ENCODE data around the gene TCF25.

TCF25 gene

DNA sequence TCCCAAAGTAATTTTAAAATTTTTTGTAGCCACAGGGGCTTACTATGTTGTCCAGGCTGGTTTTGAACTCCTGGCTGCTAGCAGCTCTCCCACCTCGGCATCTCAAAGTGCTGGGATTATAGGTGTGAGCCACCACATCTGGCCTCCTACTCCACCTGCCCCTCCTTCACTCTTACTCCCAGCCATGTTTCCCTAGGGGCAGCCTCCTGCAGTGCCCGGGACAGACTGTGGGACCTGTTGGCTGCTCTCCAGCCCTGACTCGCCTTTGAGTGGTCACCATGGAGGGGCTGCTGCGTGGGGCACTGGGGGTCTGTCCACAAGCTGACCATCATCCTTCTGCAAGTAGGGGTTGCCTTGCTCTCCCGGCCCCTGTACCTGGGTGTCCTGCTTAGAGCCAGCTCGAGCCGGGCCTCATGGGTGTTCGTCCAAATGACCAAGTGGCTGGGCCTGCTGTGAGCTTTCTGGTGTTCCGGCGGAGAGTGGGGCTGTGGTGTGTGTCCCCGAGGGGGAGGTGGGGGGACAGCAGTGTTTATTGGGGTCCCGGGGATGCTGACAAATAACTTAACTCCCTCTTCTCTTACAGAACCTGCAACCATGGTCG lies 28.6 kb upstream of the TCF25 start:
- DNase-seq, result no peak

DNA sequence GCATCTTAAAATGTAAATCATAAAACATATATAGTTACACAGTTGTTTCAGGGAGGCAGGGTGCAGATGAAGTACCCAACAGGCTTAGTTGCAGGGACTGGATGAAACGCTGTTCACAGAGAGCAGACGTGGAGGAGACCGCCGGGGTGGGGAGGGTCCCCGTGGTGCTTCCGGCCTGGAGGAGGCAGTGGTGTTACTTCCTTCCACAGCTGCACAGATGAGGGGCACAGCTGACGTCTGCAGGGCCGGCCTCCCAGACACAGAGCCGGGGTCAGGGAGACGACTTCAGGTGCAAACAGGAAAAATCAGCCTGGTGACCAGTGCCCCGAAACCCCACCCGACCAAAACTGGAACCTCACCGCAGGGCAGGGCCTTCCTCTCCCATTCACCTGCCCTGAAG lies 28.0 kb upstream of the TCF25 start:
- no peak for DNase-seq

DNA sequence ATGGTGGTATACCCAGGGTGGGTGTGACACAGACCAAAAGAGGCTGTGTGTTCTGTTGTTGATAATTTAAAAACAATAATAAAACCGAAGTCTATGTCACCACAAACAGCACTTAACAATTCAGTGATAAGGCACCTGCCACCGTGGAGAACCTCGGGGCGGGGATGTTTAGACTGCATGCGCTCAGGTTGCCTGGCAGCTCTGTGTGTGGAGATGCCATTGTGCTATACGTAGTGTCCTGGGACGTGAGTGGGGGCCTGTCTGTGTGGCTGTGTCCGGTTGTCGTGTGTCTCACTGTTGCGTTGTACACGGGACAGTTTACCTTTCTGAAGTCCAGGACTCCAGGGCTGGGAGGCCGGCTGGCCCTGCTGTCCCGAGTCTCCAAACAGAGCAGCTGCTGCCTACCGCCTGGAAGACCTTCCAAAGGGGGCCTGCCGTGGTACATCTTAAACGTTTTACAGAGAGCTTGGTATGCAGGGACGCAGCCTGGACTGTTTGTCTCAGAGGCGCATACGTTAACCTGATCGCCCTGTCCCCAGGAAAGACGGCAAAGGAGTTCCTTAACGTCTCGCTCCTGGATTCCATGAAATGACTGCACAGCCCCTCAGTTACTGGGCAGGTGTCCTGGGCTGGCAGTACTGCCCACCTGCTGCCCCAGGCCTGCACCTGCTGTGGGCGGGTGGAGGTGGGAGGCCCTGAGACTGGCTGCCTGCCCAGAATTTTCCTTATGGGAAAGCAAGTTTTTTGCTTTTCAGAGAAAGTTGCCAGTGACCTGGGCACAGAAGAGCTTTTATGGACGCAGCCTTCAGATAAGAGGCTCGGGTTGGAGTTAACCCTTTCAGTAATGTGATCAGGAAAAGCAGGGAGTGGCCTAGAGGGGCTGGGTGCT lies 26.1 kb upstream of the TCF25 start:
- DNase-seq, result no peak

DNA sequence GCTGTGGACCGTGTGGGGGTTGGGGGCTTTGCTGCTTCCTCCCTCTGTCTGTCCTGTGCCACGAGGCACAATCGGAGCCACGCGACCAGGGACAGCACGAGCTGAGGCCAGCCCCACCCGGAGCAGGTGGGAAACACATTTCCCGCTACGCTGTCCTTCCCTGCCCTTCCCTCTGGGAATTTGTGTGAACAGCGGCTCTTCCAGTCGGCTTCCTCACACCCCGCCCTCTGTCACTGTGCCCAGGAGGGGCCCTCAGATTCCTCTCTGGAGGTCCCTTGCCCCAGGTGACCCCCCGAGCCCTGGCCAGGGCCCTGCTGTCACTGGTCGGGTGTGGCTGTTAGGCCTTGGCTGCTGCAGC lies 25.5 kb upstream of the TCF25 start:
- no peak for DNase-seq

DNA sequence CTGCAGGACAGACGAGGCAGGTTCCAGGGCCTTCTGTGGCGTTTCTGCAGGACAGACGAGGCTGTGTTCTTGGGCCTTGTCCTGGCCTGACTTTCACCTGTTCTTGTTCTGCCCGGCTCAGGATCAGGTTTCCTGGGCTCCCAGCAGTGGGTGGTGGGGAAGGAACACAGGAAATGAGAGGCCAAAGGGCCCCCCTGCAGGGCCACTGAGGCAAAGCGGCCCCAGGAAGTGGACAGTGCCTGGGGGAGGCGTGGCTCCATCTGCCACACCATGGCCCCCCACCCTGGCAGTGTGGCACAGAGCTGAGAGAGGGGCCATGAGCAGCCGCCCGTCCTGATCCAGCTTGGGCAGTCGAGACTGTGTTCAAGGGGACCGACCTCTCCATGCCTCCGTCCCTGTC lies 24.4 kb upstream of the TCF25 start:
- DNase-seq, result no peak

DNA sequence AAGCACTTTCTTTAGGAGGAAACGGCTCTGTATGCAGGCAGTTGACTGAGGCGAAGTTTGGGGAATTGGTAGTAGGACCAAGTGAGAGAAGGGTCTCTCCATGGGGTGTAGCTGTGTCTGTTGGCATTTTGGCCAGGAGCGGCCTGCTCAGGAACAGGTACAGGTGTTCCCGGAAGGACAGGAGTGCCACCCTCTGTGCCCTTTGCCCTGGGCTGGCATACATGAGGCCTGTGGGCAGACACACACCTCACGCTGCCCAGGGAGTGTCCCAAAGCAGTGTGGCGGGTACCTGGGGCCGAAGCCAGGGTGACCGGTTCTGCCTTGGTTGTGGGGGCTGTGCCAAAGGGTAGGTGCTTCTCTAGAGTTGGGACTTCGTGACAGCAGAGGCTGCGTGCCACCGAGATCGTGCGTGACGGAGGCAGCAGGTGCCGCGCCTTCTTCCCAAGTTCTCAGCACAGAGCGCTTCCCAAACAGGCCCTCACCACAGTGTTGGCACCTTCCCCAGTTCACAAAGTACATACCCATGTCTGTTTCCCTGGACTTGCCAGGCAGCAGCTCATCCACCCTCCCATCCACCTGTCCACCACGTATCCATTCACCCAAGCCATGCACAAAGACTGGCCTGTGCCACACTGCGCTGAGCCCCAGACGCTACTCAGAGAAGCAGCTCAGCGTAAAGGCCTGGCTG lies 19.9 kb upstream of the TCF25 start:
- no peak for DNase-seq

DNA sequence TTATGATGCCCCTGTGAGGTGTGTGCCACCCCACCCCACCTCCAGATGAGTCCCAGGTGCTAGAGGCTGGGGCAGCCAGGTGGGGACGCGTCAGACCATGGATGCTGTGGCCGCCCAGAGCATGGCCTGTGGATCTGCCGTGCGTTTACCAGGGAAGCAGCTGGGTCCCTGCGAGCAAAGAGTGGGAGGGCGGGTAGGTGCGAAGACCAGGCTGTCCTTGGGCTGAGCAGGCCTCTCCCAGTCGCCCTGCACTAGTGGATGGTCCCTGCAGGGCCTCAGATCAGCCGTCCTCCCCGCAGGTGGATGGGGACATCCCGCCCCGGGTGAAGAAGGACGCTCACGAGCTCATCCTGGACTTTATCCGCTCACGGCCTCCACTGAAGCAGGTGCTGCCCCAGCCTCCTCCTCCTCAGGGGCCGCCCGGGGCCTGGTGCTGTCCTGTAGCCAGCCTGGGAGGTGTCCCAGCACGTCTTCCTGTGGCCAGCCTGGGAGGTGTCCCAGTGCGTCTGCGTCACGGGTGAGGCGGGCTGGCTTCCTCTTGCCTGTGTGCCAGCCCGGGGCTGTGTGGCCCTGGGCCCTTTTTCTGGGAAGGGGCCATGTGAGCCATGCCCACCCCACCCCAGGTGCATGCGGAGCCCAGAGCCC lies 18.0 kb upstream of the TCF25 start:
- no peak for DNase-seq

DNA sequence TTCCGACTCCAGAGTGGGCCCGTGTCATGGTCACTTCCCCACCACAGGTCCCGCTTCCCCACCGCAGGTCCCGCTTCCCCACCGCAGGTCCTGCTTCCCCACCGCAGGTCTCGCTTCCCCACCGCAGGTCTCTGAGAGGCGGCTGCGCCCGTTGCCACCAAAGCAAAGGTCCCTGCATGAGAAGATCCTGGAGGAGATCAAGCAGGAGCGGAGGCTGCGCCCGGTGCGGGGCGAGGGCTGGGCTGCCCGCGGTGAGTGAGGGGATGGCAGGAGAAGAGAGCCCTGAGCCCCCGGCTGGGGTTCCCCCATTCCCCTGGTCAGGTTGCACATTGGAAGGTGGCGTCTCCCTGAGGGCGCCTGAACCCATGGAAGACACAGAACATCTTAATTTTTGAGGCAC lies 17.4 kb upstream of the TCF25 start:
- DNase-seq, result no peak

DNA sequence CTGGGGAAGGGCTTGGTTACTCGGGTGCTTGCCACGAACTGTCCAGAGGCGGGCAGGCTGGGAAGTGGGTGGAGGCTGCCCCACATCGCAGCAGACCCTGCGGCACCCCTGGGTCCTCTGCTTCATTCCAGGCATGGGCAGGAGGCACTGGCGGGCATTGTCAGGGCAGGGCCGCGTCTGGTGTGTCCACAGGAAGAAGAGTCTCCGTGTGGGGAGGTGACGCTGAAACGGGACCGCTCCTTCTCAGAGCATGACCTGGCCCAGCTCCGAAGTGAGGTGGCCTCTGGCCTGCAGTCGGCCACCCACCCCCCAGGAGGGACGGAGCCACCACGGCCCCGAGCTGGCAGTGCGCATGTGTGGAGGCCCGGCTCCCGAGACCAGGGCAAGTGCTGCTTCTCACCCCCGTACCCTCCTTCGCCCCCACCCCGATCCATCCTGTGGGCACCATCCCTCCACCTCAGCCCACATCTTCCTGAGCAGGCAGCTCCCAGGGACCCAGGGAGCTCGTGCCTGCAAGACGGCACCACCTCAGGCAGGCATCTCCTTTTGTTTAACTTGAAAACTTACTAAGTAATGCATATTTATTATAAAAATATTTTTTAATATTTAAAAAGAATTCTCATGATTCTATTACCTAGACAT lies 14.3 kb upstream of the TCF25 start:
- DNase-seq, result no peak

DNA sequence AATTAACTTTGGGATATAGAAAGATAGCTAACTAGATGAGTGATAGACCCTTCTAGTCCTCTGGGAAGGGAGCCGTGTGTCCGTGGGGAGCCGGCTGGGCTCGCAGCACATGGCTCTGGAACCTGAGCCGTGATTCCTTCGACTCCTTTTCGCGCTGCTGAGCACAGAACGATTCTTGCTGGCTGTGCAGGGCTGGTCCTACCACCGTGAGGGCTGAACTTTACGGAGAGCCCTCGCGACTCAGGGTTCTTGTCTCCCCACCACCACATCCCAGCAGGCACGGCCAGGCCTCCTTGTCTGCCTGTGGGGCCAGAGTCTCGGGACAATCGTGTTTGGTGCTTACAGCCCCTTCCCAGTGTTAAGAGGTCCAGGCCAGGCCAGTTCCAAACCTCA lies 13.8 kb upstream of the TCF25 start:
- no peak for DNase-seq

DNA sequence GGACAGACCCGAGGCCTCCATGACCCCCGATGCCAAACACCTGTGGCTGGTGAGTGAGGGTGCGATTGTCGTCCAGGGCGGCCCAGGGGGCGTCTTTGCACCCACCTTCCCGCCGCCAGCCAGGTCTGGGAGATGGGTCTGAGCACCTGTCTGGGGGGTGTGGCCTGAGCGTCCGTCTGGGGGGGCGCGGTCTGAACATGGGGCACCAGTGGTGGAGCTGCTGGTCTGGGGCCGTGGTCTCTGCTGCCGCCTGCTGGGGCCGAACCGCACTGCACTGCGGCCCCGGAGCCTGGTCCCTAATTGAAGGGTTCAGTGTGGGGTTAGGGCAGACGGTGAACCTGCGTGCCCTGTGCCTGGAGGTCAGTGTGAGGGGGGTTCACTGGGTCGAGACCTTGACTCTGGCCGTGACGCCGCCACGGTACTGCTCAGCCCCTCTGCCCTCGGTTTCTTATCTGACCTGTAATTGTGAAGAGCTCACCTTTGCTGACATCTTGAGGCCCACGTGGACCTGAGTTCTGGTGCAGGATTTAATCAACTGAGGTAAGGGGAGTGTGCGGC lies 12.6 kb upstream of the TCF25 start:
- DNase-seq, result peak in 34 of 56 donors; percentile 4 to 65 (median 21)

DNA sequence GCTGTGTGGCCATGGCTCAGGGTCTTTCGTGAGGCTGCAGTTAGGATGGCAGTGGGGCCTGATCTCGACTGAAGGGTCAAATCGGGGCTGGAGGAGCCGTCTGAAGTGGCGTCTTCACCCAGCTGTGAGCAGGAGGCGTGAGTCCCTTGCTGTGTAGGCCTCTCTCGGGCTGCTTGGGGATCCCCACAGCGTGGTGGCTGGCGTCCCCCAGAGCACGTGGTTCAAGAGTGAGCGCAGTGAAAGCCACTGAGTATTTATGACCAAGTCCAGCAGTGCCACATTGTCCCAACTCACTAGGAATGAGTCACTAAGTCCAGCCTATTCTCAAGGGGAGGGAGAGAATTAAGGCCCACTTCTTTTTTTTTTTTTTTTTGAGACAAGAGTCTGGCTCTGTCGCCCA lies 11.7 kb upstream of the TCF25 start:
- no peak for DNase-seq

DNA sequence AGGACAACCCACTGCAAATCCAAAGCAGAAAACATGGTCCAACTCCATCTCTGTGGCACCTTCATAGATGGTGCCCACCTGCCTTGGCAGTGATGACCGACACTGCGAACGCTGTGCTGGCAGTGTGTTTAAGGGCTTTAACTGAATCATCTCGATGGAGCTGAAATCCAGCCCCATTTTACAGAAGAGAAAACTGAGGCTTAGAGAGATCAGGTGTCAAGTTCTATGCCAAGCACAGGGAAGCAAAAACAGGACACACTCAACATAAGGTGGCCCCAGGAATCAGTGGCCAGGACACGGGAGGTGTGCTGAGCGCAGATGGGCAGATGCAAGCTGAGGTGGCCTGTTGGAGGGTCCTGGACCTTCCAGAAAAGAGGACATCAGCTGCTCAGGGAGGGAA lies 10.7 kb upstream of the TCF25 start:
- DNase-seq, result no peak

DNA sequence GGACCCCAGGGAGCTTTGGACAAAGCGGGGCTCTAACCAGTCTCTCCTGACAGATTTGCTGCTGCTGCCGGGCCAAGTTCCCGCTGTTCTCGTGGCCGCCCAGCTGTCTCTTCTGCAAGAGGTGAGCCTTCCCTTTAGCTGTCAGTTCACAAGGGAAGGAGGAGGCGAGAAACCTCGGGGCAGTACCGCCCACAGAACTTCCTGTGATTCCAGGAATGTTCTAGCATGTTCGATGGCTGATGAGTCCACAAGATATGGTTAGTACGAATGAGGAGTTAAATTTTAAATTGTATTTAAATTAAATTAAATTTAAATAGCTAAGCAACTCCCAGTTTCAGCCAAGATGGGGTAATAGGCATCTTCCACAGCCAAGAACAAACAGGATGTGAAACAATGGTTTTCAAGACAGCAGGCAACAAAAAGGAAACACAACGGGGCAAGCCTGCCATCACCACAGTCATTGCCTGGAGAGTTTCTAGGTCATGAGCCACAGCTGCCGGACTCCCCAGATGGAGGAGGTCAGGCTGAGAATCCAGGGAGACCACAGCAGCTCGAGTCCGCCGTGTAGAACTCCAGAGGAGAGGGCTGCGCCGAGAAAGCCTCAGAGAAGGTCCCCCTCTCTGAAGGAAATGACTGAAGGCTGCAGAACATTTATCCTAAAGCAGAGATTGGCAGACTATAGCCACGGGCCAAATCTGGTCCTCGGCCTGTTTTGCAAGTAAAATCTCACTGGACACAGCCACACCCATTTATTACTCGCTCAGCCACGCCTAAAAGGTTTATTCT lies 9.5 kb upstream of the TCF25 start:
- DNase-seq, result peak in 6 of 56 donors; percentile 7 to 22 (median 10)

DNA sequence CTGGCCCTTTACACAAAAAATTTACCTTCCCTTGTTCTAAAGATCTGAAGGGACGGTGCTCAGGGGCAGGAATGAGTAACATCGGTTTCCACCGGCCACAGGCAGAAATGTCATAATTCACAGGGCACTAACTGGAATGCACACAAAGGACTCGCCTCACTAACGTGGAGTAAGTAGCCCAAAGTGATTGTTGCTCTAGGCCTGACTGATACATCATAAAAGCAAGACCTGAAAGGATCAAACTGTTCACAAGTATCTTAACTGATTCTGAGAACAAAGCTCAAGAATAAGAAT lies 8.9 kb upstream of the TCF25 start:
- no peak for DNase-seq

DNA sequence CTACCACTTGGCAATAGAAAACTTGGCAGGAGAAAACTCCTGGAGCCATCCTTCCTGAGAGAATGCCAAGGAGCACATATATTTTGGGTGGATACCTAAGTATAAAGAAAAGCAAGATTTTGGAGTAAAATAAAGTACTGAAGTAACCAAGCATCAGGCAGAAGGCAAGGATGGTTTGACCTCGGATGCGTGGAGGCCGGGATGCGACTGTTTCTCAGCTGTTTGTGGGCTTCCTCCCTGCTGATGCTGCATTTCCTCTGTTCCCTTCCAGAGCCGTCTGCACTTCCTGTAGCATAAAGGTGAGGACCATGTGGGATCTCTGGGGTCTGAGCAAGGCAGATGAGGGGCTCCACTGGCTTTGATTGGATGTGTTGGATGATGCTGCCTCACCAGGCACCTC lies 5.5 kb upstream of the TCF25 start:
- DNase-seq, result no peak

DNA sequence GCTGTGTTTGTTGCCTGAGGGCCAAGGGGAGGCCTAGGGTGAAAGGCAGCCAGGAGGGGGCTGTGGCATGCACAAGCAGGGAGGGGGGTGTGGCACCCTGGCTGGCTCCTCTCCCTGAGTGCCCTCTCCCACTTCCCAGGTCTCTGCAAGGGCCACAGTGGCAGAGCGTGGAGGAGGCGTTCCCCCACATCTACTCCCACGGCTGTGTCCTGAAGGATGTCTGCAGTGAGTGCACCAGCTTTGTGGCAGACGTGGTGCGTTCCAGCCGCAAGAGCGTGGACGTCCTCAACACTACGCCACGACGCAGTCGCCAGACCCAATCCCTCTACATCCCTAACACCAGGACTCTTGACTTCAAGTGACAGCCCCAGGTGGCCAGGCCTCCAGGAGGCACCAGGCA lies 3.5 kb upstream of the TCF25 start:
- DNase-seq, result no peak

DNA sequence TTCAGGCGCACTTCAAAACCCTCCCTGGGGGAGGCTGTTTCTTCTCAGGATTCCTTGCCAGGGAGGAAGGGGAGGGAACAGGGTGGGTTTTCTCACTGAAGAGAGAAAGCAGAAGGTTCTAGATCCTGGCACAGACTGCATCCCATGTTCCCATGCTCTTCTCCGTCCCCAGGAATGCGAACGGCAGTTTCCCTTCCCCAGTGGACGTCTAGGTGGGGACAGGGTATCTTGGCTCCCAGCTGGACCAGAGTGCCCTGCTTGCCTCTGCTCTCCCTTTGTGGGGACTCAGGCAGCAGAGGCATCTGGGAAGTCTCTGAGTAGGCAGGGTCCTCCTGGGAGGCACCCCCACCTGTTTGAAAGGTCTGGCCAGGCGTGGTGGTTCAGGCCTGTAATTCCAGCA lies 3.0 kb upstream of the TCF25 start:
- DNase-seq, result no peak

DNA sequence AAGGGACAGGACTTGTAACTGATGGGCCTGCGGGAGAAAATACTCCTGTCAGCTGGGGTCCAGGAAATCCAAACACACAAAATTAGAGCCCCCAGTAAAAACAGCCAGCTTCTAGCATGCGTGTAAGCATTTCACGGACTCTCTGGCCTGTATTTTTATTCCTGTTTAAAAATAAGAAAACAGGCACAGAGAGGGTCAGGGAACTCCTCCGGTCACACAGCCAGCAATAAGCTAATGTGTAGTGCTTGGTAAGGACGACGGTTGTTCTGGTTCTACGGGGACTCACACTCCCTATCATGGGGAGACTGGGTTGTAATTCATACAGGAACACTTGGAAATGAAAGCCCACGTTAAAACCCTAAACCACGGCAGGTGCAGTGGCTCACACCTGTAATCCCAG lies 1.5 kb upstream of the TCF25 start:
- DNase-seq, result no peak

DNA sequence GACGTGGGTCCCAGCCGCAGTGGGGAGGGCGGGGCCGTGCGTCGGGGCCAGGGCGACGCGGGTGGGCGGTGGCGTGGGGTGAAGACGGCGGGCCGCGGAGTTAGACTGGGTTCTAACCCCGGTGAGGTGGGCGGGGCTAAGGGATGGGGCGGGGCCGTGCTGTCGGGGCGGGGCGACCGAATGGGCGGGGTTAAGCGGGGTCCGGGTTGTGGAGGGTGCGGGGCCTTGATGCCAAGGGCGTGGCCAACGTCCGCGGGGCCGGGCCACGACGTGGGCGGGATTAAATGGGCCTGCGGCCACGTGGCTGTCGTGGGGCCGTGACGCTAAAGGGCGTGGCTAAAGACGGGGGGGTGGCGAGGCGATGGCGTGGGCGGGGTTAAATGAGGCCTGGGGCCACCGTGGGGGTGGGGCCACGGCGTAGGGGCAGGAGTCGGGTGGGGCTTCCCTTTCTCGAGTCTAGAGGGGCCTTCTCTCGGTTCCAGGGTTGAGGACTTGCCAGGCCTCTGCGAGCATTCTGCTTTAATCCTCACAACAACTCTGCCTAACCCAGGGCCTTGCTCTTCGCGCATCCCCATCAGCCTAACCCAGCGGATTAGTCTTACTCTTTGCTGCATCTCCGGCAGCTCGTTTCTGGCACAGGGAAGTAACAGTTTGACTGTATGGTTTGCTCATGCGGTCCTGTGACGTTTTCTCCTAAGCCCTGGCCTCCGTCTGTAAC lies 739 bp downstream of the TCF25 start:
- peak; percentile 68 to 99 (median 94) for DNase-seq

Measured in nucleus accumbens (tissue), 56 donors.